HG03432 (cell line): Measurements from ENCODE around the gene KRTAP4-11.
"Not testable (repeated sequence)": the region's sequence is repeated elsewhere in the genome, so short reads cannot be mapped to it uniquely, and the experiment has no call there.

Experiments
- ATAC-seq: cut with Tn5 transposase; IDR thresholded peaks from one replicate; pipeline ENCODE4 v1.9.1; 2021; ENCODE audit warnings: mild to moderate bottlenecking, moderate library complexity; ENCODE audit not compliant: unreplicated experiment

KRTAP4-11 gene

DNA sequence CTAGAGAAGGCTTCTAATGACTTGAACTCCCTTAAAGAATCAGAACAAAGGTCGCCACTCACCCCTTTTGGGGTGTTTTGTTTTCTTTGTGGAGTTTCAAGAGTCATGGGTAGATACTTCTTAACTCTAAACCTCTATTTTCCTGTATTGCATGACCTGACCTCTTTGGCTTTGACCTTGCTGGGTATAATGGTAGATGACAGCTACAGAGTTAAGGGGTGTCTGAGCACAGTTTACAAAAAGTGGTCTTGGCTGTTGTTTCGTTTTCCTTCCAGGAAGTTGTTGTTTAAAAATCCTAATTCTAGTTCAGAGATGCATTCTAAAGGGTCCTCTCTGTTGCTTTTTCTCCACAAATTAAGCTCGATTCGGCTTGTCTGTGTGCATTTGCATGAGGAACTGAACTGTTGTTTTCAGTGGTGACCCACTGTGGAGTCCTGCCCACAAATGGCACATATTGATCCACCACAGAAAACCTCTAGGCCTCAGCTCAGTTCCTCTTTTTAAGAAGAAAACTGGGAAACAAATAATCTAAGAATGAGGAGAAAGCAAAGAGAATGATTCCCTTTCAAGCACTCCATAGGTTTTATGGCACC lies 29.3 kb downstream of the KRTAP4-11 start:
- ATAC-seq, result not testable (repeated sequence)

DNA sequence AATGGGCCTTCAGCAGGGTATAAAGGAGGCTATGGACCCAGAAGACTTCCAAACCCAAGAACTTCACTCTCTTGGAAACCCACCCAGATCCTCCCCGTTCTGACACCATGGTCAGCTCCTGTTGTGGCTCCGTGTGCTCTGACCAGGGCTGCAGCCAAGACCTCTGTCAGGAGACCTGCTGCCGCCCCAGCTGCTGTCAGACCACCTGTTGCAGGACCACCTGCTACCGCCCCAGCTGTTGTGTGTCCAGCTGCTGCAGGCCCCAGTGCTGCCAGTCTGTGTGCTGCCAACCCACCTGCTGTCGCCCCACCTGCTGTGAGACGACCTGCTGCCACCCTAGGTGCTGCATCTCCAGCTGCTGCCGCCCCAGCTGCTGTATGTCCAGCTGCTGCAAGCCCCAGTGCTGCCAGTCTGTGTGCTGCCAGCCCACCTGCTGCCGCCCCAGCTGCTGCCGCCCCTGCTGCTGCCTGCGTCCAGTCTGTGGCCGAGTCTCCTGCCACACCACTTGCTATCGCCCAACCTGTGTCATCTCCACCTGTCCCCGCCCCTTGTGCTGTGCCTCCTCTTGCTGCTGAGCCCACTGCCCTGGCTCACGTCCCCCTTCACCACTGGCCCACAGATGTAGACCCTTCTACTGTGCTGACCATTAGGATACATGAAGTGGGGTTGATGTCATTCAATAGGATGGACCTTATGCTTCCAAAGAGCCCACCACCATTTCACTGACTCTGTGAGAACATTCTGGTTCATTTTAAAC lies 33.9 kb downstream of the KRTAP4-11 start, which contains the start of gene KRTAP4-7:
Gene KRTAP4-7 (plus strand): TSS at position 51 of the 757 bp plus-strand sequence. CDS start 57 bp downstream, at position 108.
- ATAC-seq, result not testable (repeated sequence)

DNA sequence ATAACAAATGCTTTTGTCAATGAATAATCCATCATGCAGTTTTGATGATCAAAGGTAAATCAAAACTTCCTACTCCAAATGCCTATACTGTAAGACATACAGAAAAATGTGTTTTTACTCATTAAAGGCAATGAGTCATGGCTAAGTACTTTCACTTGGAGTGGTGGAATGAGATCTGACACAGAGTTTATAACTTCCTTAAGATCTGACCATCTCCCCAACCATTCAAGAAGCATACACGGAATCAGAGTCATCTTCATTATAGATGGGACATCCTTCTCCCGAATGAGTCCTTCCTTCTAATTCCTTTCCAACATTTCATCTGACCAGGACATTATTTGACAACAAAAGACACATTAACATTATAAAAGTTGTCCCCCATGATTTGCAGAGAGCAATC lies 34.7 kb downstream of the KRTAP4-11 start:
- not testable (repeated sequence) for ATAC-seq

DNA sequence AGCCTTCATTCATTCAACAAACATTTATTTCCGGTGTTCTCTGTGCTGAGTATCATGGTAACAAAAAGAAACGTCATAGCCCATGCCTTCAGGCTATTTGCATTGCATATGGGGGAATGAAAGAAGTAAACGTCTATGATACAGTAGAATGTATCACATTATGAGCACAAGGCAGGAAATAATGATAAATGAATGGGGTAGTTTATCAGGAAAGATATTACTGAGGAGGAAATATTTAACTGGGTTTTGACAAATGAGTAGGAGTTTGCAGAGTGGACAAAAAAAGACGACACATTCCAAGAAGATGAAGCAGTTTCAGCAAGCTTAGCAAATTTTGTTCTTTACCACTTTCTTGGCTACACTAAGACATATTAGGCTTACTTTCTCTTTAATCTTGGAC lies 35.5 kb downstream of the KRTAP4-11 start:
- ATAC-seq, result no peak

DNA sequence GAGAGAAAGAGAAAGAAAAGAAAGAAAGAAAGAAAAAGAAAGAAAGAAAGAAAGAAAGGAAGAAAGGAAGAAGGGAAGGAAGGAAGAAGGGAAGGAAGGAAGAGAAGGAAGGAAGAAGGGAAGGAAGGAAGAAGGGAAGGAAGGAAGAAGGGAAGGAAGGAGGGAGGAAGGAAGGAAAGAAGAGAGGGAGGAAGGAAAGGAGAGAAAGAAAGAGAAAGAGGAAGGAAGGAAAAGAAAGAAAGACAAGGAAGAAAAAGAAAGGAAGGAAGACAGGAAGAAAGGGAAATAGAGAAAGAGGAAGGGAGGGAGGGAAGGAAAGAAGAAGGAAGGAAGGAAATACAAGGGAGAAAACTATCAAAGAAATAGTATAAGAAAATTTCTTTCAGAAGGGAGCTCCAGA lies 41.4 kb downstream of the KRTAP4-11 start:
- no peak for ATAC-seq

DNA sequence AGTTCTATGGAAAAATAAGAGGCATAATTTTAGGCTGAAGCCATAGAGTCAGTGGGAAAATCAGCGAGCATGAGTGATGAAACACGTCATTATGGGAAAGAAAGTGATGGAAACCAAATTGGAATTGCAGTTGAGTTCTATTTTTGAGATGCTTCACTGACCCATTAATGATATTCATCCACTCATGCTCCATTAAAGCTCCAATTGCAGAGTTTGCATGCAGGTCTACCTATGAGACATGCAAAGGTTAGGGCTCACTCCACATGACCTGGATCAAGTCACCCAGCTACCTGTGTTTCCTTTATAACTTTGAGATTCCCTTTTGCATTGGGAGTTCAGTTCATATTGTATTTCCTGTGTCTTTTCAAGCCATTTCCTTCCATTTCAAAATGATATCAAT lies 44.5 kb downstream of the KRTAP4-11 start:
- no peak for ATAC-seq

DNA sequence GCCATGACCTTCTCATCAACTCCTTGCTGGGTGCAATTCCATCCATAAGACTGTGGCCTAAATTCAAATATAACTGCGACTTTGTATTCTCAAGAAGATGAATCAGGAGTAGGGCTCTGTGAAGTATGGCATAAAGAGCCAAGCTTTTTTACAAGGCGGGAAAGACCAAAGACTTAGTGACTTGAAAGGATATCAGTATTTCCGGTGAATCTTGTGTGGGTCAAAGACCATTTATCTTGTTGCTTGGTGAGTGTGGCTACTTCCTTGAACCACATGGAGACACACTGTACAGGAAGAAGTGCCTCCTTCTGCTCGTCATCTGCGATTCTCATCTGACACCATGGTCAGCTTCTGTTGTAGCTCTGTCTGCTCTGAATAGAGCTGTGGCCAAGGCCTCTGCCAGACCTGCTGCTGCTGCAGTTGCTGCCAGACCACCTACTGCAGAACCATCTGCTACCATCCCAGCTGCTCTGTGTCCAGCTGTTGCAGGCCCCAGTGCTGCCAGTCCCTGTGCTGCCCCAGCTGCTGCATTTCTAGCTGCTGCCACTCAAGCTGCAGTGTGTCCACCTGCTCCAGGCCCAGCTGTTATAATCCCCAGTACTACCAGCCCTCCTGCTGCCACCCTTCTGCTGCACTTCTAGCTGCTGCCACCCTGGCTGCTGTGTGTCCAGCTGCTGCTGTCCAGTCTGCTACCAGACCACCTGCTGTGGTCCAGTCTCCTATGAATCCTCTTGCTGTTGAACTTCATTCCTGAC lies 46.4 kb downstream of the KRTAP4-11 start:
- no peak for ATAC-seq

DNA sequence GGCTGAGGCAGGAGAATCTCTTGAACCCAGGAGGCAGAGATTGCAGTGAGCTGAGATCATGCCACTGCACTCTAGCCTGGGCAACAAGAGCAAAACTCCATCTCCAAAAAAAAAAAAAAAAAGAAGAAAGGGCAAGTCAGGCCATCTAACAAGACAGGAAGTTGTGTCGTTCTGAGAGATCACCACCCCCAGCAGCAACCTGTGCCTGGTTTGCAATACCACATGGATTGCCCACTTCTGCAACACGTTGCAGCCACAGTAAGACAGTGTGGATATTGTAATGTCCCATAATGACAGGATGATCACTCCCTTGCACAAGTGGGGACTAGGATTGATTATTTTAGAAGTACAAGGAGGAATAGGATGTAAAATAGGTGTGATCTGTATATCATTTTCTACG lies 49.1 kb downstream of the KRTAP4-11 start:
- ATAC-seq, result no peak

DNA sequence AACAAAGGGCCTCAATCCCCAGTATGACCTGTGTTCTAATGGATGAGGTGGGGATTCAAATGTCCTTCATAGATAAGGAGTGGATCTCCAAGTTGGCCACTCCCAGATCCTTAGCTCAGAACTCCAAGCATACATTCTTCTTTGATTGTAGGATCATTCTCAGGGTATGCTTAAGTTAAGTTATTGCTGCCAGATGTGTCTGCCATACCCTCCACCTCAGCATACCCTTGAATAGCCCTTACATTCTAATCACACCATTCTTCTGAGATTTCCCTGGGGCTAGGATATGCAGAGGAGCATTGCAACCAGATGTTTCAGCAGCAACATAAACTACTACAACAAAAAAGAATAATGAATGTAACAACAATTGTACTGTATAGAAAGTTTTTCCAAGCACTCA lies 50.9 kb downstream of the KRTAP4-11 start:
- ATAC-seq, result no peak
